LHCN-M2 (cell line): ENCODE results near the gene TSPEAR. TPM values are rescaled to one million over a fixed set of nuclear protein-coding genes. Genes with fewer than 3 reads are reported as not detected.

ENCODE experiments used
- DNase-seq: peaks from one replicate; pipeline ENCODE4 v3.0.0-alpha.2; 2012; ENCODE audit warnings: low read depth
- total RNA-seq: library from RNA; depleted of rRNA; stranded (reverse); fragments of >200 nt; gene quantifications from 2 replicates; pipeline ENCODE4 v1.2.3, GENCODE V29; 2014

The TSPEAR gene
- total RNA-seq, 1 experiment from 2014 or later: not detected

GRCh38 chr21:44741921-44742320 lies 30.5 kb upstream of the TSPEAR start:
- DNase-seq: no peak

- DNase-seq: no peak
These were observed 29.4 kb upstream of the TSPEAR start for GRCh38 chr21:44740742-44741141.

- no peak for DNase-seq
These were observed 27.9 kb upstream of the TSPEAR start for GRCh38 chr21:44739316-44739715.

GRCh38 chr21:44738621-44739020 lies 27.2 kb upstream of the TSPEAR start:
- DNase-seq: no peak

GRCh38 chr21:44737706-44738354 lies 26.5 kb upstream of the TSPEAR start:
- DNase-seq: peak; percentile 34

GRCh38 chr21:44736291-44737004 lies 25.1 kb upstream of the TSPEAR start:
- no peak for DNase-seq

GRCh38 chr21:44735821-44736220 lies 24.4 kb upstream of the TSPEAR start:
- DNase-seq: no peak

GRCh38 chr21:44734841-44735240 lies 23.5 kb upstream of the TSPEAR start:
- no peak for DNase-seq

GRCh38 chr21:44734026-44734745 lies 22.8 kb upstream of the TSPEAR start:
- no peak for DNase-seq

GRCh38 chr21:44732956-44733355 lies 21.6 kb upstream of the TSPEAR start:
- no peak for DNase-seq

- no peak for DNase-seq
These were observed 20.9 kb upstream of the TSPEAR start for GRCh38 chr21:44732263-44732662.

- no peak for DNase-seq
These were observed 19.7 kb upstream of the TSPEAR start for GRCh38 chr21:44730951-44731579.

GRCh38 chr21:44730028-44730395 lies 18.6 kb upstream of the TSPEAR start:
- no peak for DNase-seq

GRCh38 chr21:44729336-44730027 lies 18.1 kb upstream of the TSPEAR start:
- no peak for DNase-seq

- DNase-seq: no peak
These were observed 17.3 kb upstream of the TSPEAR start for GRCh38 chr21:44728716-44729115.

- no peak for DNase-seq
These were observed 16.4 kb upstream of the TSPEAR start for GRCh38 chr21:44727757-44728156.

GRCh38 chr21:44727321-44727720 lies 15.9 kb upstream of the TSPEAR start:
- no peak for DNase-seq

GRCh38 chr21:44726826-44727225 lies 15.5 kb upstream of the TSPEAR start:
- DNase-seq: no peak

GRCh38 chr21:44724926-44725325 lies 13.6 kb upstream of the TSPEAR start:
- no peak for DNase-seq

GRCh38 chr21:44724196-44724595 lies 12.8 kb upstream of the TSPEAR start:
- DNase-seq: no peak
